HG02798 (cell line): ENCODE data around the gene MSH4.
"Not testable (repeated sequence)": the region's sequence is repeated elsewhere in the genome, so short reads cannot be mapped to it uniquely, and the experiment has no call there.

Source experiments
- ATAC-seq: cut with Tn5 transposase; IDR thresholded peaks from one replicate; pipeline ENCODE4 v1.9.1; 2021; ENCODE audit warnings: mild to moderate bottlenecking; ENCODE audit not compliant: unreplicated experiment, poor library complexity

MSH4 gene

DNA sequence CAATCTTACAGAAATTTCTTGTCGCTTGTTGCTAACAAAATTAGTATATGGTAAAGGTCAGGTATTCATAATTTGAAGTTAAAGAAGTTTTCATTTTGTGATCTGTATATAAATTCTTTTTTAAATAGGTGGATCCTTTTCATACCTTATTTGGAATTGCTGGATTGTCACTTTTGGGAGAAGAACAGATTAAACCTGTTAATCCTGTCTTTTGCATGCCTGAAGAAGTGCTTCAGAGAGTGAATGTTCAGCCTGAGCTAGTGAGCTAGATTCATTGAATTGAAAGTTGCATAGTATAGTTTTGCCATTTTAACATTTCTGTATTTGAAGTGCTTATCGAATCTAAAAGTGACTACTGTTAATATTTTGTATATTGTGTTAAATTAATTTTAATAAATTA lies 2.3 kb upstream of the MSH4 start:
- no peak for ATAC-seq

DNA sequence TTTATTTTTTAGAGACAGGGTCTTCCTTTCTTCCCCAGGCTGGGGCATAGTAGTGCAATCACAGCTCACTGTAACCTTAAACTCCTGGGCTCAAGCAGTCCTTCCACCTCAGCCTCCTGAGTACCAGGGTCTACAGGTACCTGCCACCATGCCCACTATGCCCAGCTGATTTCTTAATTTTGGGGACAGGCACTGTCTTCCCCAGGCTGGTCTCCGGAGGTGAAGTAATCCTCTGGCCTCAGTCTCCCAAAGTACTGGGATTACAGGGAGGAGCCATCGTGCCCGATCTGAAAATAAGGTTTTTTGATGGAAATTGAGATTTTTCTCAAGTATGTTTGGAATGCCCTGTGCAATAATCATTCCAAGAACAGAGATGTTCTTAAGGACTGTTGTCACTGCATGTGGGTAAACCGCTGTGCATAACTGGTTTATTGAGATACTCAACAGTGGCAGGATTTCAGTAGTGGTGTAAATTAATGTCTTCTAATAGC lies 934 bp upstream of the MSH4 start:
- no peak for ATAC-seq

DNA sequence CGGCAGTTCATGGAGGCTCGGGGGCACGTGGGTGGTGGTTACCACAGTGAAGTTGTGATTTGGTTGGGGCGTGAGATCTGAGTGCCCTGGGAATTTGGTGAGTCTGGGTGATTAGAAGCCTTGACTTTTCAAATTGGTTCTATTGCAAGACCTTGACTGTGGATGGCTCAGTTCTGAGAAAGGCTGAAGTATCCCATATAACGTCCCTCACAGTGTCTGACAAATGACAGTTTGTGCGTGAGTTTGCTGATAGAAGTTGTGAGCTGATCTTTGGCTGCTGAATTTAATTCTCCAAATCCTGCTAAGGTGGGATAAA lies 549 bp downstream of the MSH4 start:
- ATAC-seq = no peak

DNA sequence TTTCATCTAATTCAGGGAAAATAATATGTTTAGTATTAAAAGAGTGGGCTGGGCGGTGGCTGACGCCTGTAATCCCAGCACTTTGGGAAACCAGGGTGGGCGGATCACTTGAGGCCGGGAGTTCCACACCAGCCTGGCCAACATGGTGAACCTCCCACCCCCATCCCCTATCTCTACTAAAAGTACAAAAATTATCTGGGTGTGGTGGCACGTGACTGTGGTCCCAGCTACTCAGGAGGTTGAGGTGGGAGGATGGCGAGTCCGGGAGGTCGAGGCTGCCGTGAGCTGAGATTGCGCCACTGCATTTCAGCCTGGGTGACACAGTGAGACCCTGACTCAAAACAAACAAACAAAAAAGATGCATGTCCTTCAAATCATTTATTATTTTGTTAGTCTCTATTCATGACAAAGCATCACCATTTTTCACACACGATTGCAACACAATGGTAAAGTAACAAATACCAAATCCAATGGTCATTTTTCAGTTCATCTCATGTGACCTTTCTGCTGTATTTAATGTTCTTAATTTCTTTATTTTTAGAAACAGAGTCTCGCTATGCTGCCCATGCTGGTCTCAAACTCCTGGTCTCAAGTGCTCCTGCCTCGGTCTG lies 1.0 kb downstream of the MSH4 start:
- ATAC-seq = no peak

DNA sequence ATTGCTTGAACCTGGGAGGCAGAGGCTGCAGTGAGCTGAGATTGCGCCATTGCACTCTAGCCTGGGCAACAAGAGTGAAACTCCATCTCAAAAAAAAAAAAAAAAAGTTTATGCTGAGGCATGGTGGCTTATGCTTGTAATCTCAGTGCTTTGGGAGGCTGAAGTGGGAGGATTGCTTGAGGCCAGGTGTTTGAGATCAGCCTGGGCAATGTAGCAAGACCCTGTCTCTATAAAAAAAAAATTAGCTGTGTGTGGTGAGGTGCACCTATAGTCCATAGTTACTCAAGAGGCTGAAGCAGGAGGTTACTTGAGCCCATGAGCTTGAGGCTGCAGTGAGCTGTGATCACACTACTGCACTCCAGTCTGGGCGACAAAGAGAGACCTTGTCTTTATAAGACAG lies 4.8 kb downstream of the MSH4 start:
- ATAC-seq = not testable (repeated sequence)

DNA sequence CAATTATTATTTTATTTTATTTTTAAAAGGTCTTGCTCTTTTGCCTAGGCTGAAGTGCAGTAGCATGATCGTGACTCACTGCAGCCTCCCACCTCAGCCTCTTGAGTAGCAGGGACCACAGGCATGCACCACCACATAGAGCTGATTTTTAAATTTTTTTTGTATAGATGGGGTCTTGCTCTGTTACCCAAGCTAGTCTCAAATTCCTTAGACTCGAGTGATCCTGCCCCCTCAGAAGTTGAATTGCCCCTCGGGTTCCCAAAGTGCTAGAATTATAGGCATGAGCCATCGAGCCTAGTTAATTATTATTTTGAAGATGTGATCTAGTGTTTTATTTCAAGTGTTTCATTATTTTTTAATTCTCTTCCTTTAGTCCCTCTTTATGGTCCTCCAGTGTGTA lies 12.2 kb downstream of the MSH4 start:
- no peak for ATAC-seq

DNA sequence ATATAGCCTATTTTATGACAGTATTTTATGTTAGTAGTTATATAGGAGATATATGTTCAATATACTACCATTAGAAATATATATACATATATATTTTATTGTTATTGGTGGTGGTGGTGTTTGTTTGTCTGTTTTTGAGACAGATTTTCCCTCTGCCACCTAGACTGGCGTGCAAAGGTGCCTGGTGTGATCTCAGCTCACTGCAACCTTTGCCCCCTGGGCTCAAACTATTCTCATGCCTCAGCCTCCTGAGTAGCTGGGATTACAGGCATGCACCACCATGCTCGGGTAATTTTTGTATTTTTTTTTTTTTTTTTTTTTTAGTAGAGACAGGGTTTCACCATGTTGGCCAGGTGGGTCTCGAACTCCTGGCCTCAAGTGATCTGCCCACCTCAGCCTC lies 13.4 kb downstream of the MSH4 start:
- not testable (repeated sequence) for ATAC-seq

DNA sequence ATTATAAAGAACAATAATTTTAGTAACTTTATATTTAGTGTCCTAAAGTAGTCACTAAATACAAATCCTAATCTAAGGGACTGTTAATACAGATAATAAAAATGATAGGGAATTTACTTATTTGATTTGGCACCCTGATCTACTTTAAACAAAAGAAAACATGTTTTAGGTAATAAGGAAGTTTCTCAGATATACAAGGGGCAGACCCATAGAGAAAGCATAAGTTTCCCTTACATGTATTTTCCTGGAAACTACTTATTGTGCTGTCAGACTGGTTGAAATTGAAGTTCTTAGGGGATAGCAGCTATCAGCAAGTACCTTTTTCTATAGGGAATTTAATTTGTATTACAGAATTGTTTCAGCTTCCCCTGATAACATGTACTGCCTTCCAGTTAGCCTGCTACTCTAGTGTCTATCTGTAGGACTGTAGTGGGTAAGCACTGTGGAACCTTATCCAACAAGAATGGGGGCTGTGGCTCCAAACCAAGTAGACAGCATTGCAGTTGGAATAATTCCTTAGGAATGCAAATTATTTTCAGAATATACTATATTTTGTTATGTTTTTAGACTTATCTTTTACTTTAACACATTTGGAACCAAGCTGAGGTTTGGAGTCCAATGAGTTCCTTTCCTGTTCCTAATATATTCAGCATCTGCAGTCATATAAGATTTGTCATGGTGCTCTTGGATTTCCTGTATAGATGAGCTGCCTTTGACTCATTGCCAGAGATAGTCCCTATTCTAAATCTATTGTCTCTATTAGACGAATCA lies 14.7 kb downstream of the MSH4 start:
- no peak for ATAC-seq

DNA sequence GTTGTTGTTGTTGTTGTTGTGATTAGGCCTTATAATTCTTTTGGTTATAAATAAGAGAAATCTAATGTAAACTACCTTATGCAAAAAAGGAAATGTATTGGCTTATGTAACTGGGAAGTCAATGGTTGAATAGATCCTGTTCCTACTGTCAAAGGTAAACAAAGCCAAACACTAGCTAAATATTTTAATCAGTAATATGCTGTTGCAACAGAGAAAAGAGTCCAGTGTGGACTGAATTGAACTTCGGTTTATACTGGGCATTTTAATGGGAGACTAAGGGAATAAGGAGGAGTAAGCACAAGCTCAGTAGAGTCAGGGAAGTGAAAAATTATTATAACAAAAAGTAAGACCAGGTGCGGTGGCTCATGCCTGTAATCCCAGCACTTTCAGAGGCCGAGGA lies 15.4 kb downstream of the MSH4 start:
- ATAC-seq = no peak

DNA sequence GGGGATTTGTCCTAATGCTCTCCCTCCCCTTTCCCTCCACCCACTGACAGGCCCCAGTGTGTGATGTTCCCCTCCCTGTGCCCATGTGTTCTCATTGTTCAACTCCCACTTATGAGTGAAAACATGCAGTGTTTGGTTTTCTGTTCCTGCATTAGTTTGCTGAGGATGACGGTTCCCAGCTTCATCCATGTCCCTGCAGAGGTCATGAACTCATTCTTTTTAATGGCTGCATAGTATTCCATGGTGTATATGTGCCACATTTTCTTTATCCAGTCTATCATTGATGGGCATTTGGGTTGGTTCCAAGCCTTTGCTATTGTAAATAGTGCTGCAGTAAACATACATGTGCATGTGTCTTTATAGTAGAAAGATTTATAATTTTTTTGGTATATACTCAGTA lies 26.9 kb downstream of the MSH4 start:
- not testable (repeated sequence) for ATAC-seq

DNA sequence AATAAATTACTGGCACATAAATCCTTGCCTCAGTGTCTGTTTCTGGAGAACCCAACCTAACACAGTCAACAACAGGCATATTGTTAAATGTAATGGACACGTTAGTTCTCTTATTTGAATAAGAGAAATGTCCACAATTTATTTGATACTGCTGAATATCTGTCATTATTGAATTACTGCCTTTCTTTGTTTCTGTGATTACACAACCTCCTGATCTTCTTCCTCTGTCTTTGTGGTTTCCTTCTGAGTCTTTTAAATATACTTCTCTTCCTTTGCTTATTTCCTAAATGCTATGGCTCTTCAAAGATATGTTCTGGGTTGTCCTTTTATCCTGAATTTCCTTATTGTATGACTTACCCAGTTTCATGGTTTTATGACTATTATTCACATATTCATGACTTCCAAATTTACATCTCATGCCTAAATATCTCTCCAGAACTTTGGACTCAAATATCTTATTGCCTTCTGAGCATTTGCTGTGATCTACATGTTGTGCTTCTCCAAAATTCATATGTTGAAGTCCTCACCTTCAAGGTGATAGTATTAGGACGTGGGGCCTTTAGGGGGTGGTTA lies 39.9 kb downstream of the MSH4 start:
- ATAC-seq = no peak

DNA sequence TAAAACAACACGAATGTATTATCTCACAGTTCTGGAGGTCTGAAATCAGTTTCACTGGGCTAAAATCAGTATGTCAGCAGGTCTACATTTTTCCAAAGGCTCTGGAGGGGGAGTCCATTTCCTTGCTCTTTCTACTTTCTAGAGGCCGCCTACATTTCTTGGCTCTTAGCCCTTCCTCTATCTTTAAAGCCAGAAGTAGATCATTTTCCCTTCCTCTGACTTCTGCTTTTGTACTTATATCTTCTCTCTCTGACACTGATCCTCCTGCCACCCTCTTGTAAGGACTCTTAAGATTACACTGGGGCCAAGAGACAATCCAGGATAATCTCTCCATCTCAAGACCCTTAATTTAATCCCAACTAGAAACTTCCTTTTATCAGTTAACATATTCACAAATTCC lies 41.4 kb downstream of the MSH4 start:
- ATAC-seq = no peak

DNA sequence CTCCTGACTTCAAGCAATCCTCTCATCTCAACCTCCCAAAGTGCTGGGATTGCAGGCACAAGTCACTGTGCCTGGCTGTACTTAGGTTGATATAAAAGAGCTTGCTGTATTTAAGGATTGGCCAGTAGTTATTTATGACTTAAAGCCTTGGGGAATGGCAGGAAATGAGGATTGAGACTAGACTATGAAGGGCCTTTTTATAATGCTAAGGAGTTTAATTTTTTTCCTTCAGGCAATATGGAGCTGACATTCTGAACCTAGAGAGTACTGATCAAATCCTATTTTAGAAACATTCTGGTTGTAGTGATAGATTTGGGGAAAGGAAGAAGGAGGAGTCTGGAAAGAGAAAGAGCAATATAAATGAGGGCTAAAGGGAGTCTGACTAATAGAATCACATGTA lies 44.7 kb downstream of the MSH4 start:
- ATAC-seq = no peak

DNA sequence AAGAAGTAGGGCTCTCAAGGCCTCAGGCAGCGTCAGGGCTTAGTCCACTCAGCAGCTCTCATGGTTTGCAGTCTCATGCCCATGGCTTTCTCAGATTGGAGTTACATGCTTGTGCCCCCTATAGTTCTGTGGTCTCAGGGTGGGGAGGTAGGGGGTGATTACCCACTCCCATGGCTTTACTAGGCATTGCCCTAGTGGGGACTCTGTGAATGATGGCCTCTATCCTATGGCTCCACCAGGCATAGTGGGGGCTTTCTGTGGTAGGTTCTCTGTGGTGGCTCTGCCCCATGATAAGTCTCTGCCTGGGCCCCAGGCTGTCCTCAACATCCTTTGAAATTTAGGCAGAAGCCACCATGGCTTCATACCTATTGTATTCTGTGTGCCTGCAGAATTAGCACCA lies 48.9 kb downstream of the MSH4 start:
- no peak for ATAC-seq

DNA sequence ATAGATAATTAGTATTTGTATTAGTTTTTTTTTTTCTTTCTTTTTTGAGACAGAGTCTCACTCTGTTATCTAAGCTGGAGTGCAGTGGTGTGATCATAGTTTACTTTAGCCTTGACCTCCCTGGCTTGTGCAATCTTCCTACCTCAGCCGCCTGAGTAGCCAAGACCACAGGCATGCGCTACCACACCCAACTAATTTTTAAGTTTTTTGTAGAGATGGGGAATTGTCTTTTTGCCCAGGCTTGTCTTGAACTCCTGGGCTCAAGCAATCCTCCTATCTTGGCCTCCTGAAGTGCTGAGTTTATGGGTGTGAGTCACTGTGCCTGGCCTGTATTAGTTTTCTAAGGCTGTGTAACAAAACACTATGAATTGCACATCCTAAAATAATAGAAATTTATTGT lies 58.3 kb downstream of the MSH4 start:
- ATAC-seq = no peak

DNA sequence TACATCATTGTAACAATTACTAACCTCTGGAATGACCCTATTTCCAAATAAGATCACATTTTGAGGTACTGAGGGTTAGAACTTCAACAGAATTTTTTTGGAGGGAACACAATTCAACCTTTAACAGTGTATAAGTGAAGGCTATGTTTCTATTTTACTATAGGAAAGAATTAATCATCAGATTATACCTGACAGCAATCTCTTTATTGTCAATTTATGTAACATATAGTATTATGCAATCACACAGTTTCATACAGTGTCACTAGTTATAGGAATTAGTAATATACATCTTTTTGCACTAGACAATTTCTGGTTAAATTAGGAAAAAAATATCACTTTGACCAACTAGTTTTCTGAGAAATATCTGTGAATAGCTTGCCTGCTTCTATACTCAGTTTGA lies 59.1 kb downstream of the MSH4 start:
- ATAC-seq = no peak

DNA sequence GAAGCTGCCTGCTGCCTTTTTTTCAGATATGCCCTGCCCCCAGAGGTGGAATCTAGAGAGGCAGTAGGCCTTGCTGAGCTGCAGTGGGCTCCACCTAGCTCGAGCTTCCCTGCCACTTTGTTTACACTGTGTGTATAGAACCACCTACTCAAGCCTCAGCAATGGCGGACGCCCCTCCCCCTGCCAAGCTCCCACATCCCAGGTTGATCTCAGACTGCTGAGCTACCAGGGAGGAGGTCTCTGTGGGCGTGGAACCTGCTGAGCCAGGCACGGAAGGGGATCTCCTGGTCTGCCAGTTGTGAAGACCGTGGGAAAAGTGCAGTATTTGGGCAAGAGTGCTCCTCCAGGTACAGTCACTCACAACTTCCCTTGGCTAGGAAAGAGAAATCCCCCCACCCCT lies 65.1 kb downstream of the MSH4 start:
- no peak for ATAC-seq

DNA sequence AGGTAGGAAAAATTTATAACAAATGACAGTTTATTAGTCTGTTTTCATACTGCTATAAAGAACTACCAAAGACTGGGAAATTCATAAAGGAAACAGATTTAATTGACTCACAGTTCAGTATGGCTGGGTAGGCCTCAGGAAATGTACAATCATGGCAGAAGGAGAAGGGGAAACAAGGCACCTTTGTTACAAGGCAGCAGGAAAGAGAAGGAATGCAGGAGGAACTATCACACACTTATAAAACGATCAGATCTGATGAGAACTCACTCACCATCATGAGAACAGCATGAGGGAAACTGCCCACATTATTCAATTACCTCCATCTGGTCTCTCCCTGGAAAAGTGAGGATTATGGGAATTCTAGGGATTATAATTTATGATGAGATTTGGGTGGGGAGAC lies 74.3 kb downstream of the MSH4 start:
- no peak for ATAC-seq

DNA sequence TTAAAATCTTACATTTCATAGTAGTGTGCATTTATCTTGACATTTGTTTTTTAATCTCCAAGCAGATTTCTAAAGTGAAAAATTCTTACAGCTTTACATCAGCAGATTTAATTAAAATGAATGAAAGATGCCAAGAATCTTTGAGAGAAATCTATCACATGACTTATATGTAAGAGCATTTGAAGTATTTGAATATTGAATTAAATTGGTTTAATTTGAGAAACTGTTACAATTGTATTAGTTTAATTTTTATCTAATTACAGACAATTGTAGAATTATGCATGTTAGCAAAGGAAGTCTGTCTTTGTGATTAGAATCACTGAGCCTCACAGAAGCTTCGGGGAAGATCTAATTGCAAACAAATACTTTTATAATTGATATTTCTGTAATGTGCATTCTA lies 83.3 kb downstream of the MSH4 start:
- ATAC-seq = no peak

DNA sequence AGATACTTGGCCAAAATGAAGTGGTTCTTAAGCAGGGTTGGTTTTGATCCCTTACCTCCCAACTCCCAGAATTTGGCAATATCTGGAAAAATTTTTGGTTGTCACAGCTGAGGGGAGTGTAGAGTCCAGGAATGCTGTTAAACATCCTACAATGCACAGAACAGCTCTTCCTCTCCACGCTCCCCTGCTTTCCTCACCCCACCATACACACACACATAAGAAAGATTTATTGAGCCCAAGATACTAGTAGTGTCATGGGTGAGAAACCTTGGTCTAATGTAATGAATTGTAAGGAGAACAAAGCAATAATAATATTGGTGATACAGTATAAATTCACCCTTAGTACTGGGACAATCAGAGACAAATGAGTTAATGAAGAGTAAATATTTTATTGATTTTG lies 87.8 kb downstream of the MSH4 start:
- ATAC-seq = no peak

DNA sequence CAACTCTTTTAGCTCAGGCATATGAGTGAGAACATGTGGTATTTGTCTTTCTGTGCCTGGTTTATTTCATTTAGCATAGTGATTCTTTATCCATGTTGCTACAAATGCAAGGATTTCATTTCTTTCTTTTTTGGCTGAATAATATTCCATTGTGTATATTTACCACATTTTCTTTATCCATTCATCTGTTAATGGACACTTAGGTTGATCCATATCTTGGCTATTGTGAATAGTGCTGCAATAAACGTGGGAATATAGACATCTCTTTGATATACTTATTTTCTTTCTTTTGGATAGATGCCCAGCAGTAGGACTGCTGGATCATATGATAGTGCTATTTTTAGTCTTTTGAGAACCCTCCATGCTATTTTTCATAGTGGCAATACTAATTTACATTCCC lies 104.7 kb downstream of the MSH4 start:
- ATAC-seq = no peak

DNA sequence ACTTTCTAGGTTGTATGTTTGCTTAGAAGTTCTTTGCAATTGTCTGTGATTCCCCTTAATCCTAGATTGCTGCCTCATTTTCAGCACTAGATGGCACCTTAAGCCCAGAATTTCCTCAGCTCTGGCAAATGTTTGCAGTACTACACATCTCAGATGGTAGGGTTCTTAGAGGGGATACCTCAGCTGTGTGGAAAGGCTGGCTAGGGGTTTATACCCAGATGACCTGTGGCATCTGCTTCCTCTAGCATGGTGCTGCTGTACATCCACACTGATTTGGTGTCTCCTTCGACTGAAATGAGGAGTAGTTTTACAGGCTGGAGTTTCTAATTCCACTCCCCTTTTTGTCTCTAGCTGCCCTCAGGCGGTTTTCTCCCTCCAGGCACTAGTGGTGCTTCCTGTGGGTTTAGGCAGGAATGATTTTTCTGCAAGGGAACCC lies 112.1 kb downstream of the MSH4 start:
- ATAC-seq = peak; percentile 63
